Measurements from ENCODE around the gene SHROOM2.

Gene SHROOM2

GRCh38 chrX:9911487-9911886 is 125.3 kb downstream of the SHROOM2 start (continued):
- TF ChIP-seq, protein P1, sequence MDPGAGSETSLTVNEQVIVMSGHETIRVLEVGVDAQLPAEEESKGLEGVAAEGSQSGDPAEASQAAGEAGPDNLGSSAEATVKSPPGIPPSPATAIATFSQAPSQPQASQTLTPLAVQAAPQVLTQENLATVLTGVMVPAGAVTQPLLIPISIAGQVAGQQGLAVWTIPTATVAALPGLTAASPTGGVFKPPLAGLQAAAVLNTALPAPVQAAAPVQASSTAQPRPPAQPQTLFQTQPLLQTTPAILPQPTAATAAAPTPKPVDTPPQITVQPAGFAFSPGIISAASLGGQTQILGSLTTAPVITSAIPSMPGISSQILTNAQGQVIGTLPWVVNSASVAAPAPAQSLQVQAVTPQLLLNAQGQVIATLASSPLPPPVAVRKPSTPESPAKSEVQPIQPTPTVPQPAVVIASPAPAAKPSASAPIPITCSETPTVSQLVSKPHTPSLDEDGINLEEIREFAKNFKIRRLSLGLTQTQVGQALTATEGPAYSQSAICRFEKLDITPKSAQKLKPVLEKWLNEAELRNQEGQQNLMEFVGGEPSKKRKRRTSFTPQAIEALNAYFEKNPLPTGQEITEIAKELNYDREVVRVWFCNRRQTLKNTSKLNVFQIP (CRISPR knock-in tag; IDR thresholded peaks at IDR 0.05; ENCODE audit: borderline replicate concordance, low read depth): no peak
- no peak for TF ChIP-seq ESRRG (CRISPR knock-in tag; IDR thresholded peaks at IDR 0.05)
- no peak for TF ChIP-seq CSDC2 (CRISPR knock-in tag; IDR thresholded peaks at IDR 0.05)
- TF ChIP-seq ISL1 (CRISPR knock-in tag; IDR thresholded peaks at IDR 0.05): no peak
- no peak for TF ChIP-seq ZNF565 (CRISPR knock-in tag; conservative IDR thresholded peaks at IDR 0.05; ENCODE audit: low read depth)
- TF ChIP-seq ZNF8 (CRISPR knock-in tag; IDR thresholded peaks at IDR 0.05): no peak
- TF ChIP-seq, protein P2, sequence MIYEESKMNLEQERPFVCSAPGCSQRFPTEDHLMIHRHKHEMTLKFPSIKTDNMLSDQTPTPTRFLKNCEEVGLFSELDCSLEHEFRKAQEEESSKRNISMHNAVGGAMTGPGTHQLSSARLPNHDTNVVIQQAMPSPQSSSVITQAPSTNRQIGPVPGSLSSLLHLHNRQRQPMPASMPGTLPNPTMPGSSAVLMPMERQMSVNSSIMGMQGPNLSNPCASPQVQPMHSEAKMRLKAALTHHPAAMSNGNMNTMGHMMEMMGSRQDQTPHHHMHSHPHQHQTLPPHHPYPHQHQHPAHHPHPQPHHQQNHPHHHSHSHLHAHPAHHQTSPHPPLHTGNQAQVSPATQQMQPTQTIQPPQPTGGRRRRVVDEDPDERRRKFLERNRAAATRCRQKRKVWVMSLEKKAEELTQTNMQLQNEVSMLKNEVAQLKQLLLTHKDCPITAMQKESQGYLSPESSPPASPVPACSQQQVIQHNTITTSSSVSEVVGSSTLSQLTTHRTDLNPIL (CRISPR knock-in tag; IDR thresholded peaks at IDR 0.05; ENCODE audit: low read depth): no peak

DNA sequence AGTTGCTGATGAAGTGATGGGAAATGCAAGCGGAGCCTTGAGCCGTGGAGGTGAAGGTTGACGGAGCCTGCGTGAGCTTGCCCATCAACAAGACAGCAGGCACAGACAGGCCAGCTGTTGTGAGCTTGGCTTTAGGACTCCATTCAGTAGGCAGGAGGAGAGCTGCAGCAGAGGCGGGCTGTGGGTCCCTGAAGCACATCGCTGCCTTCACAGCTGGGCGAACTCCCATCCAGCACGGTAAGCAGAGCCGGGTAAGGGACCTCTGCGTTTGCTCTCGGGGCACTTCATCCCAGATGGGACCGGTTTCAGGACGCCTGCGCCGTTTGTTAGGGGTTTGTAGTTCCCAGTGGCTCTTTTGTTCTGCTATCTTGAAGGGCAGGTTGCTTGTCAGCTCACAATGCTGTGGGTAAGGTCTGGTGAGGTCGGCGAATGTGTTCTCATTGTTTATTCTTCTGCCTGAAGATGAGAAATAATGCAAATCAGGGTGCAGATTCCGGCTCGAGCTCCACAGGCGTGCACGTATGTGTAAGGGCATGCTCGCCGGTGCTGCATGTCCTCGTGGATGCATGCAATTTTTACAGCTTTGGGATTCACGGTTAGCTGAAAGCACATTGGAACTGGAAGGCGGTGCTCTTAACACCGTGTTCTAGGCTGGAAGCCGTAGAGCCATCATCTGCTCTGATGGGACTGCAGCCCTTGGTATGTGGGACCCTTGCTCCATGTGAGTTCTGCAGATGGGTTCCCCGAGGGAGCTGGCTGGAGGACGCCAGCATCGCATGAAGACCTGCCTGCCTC is 126.3 kb downstream of the SHROOM2 start:
- no peak for TF ChIP-seq ISL1 (CRISPR knock-in tag; IDR thresholded peaks at IDR 0.05)
- no peak for TF ChIP-seq PATZ1 (CRISPR knock-in tag; IDR thresholded peaks at IDR 0.05; ENCODE audit: borderline replicate concordance)
- no peak for TF ChIP-seq ZNF70 (CRISPR knock-in tag; IDR thresholded peaks at IDR 0.05)
- TF ChIP-seq ZFP30 (CRISPR knock-in tag; IDR thresholded peaks at IDR 0.05): no peak
- no peak for ATAC-seq

DNA sequence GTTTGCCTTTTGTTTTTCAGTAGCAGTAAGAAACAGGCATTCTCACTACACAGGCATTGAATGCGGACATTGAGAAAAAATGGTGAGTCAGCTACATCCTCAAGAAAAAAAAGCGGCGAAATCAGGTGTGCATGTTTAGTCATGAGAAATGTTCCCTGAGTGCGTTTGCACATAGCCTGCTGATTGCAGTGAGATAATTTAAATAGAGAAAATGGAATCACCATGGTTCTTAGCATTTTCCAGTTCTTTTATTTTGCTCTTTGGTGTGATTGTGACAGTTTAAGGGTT is 126.9 kb downstream of the SHROOM2 start:
- TF ChIP-seq, protein P3, sequence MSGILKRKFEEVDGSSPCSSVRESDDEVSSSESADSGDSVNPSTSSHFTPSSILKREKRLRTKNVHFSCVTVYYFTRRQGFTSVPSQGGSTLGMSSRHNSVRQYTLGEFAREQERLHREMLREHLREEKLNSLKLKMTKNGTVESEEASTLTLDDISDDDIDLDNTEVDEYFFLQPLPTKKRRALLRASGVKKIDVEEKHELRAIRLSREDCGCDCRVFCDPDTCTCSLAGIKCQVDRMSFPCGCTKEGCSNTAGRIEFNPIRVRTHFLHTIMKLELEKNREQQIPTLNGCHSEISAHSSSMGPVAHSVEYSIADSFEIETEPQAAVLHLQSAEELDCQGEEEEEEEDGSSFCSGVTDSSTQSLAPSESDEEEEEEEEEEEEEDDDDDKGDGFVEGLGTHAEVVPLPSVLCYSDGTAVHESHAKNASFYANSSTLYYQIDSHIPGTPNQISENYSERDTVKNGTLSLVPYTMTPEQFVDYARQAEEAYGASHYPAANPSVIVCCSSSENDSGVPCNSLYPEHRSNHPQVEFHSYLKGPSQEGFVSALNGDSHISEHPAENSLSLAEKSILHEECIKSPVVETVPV (CRISPR knock-in tag; IDR thresholded peaks at IDR 0.05): no peak
- TF ChIP-seq ZNF8 (CRISPR knock-in tag; IDR thresholded peaks at IDR 0.05): no peak
- no peak for ATAC-seq

GRCh38 chrX:9917861-9918260 is 131.6 kb downstream of the SHROOM2 start:
- no peak for ATAC-seq

More at GRCh38 chrX:9917861-9918260, 131.6 kb downstream of the SHROOM2 start:
- TF ChIP-seq ZFP3 (CRISPR knock-in tag; IDR thresholded peaks at IDR 0.05) (no peak), ZNF70 (CRISPR knock-in tag; IDR thresholded peaks at IDR 0.05) (no peak), ZNF565 (CRISPR knock-in tag; conservative IDR thresholded peaks at IDR 0.05; ENCODE audit: low read depth) (no peak), BACH2 (CRISPR knock-in tag; IDR thresholded peaks at IDR 0.05; ENCODE audit: borderline replicate concordance) (no peak), ISL1 (CRISPR knock-in tag; IDR thresholded peaks at IDR 0.05) (no peak), ARNTL (CRISPR knock-in tag; IDR thresholded peaks at IDR 0.05; ENCODE audit: borderline replicate concordance, low read depth) (no peak), PATZ1 (CRISPR knock-in tag; IDR thresholded peaks at IDR 0.05; ENCODE audit: borderline replicate concordance) (no peak), GLIS3 (CRISPR knock-in tag; IDR thresholded peaks at IDR 0.05) (no peak), OSR1 (CRISPR knock-in tag; IDR thresholded peaks at IDR 0.05) (no peak), ZNF8 (CRISPR knock-in tag; IDR thresholded peaks at IDR 0.05) (no peak), TCF4 (CRISPR knock-in tag; IDR thresholded peaks at IDR 0.05; ENCODE audit: borderline replicate concordance) (no peak), SNAI2 (CRISPR knock-in tag; IDR thresholded peaks at IDR 0.05) (no peak), TOX (CRISPR knock-in tag; IDR thresholded peaks at IDR 0.05; ENCODE audit: borderline replicate concordance) (no peak)
- TF ChIP-seq, protein P4, sequence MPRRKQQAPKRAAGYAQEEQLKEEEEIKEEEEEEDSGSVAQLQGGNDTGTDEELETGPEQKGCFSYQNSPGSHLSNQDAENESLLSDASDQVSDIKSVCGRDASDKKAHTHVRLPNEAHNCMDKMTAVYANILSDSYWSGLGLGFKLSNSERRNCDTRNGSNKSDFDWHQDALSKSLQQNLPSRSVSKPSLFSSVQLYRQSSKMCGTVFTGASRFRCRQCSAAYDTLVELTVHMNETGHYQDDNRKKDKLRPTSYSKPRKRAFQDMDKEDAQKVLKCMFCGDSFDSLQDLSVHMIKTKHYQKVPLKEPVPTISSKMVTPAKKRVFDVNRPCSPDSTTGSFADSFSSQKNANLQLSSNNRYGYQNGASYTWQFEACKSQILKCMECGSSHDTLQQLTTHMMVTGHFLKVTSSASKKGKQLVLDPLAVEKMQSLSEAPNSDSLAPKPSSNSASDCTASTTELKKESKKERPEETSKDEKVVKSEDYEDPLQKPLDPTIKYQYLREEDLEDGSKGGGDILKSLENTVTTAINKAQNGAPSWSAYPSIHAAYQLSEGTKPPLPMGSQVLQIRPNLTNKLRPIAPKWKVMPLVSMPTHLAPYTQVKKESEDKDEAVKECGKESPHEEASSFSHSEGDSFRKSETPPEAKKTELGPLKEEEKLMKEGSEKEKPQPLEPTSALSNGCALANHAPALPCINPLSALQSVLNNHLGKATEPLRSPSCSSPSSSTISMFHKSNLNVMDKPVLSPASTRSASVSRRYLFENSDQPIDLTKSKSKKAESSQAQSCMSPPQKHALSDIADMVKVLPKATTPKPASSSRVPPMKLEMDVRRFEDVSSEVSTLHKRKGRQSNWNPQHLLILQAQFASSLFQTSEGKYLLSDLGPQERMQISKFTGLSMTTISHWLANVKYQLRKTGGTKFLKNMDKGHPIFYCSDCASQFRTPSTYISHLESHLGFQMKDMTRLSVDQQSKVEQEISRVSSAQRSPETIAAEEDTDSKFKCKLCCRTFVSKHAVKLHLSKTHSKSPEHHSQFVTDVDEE (CRISPR knock-in tag; IDR thresholded peaks at IDR 0.05): no peak

All from SK-N-SH treated with all-trans-retinoic acid at 6 μM for 48 hours (cell line).